ENCODE measurements around the gene RAB11FIP4.

The RAB11FIP4 gene

GRCh38 chr17:31540602-31541307 lies 149.3 kb downstream of the RAB11FIP4 start:
- DNase-seq (ENCODE audit: low read depth in 1 of 2, low spot score in 1 of 2) = no peak

DNA sequence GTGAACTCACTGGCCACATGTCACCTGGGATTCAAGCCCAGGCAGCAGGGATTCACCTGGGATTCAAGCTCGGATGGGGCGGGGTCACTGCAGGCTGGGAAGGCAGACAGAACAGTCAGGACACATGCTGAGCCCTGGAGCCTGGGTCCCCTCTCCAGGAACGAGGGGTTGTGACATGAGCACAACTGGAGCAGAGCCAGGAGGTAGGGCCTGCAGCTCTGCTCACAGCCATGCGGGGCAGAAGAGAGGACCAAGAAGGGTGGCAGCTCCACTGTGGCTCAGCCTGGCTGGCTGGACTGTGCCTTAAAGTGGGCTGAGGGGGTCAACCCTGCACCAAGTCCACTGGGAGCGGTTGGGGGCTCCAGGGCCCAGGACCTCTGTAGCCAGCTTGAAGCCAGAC lies 150.1 kb downstream of the RAB11FIP4 start:
- DNase-seq (ENCODE audit: low read depth in 1 of 2, low spot score in 1 of 2) = no peak

- no peak for DNase-seq (ENCODE audit: low read depth in 1 of 2, low spot score in 1 of 2)
These were observed 152.7 kb downstream of the RAB11FIP4 start for GRCh38 chr17:31544186-31544585.

DNA sequence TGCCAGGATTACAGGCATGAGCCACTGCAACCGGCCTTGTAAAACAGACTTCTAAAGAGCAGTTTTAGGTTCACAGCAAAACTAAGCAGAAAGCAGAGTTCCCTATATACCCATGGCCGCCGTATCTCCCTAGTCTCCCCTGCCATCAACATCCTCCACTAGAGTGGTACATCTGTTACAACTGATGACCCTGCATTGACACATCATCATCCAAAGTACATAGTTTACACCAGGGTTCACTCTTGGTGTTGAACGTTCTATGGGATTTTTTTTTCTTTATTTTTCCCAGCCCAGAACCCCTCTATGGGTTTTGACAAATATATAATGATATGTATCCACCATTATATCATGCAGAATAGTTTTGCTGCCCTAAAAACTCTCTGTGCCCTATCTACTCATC lies 155.2 kb downstream of the RAB11FIP4 start:
- DNase-seq (ENCODE audit: low read depth in 1 of 2, low spot score in 1 of 2) = no peak

DNA sequence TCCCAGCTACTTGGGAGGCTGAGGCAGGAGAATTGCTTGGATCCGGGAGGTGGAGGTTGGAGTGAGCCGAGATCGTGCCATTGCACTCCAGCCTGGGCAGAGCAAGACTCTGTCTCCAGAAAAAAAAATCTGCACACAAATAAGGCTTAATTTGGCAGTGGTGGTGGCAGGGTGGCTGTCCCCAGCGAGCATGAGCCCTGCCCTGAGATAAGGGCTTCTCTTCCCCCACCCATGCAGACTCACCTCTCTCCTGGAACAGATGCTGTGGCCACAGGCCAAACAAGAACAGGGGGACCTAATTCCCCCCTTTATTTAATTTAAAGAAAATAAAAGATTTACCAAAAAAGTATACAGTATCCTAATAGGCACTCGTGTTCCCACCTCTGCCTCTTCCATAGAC lies 157.2 kb downstream of the RAB11FIP4 start:
- no peak for DNase-seq (ENCODE audit: low read depth in 1 of 2, low spot score in 1 of 2)

DNA sequence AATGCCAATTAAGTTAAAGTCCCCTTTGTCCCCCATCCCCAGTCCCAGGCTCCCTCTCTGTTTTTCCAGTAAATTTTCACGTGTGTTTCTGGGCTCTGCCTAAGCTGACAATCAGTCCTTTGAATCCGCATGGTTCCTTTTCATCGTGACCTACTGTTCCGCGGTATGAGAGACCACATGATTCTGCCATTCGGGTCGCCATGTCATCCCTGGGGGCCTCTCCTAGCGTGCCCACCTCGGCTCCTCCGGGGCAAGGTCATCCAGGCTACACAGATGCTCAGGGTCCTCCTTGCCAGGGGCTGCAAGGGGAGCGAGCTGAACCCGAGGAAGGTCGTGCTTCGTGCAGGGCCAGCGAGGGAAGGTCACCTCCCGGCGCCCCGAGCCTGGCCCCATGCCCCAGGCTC lies 157.6 kb downstream of the RAB11FIP4 start:
- DNase-seq (ENCODE audit: low read depth in 1 of 2, low spot score in 1 of 2) = no peak

- DNase-seq (ENCODE audit: low read depth in 1 of 2, low spot score in 1 of 2) = peak; percentile 80 to 97
These were observed 158.3 kb downstream of the RAB11FIP4 start for GRCh38 chr17:31549525-31550388.

DNA sequence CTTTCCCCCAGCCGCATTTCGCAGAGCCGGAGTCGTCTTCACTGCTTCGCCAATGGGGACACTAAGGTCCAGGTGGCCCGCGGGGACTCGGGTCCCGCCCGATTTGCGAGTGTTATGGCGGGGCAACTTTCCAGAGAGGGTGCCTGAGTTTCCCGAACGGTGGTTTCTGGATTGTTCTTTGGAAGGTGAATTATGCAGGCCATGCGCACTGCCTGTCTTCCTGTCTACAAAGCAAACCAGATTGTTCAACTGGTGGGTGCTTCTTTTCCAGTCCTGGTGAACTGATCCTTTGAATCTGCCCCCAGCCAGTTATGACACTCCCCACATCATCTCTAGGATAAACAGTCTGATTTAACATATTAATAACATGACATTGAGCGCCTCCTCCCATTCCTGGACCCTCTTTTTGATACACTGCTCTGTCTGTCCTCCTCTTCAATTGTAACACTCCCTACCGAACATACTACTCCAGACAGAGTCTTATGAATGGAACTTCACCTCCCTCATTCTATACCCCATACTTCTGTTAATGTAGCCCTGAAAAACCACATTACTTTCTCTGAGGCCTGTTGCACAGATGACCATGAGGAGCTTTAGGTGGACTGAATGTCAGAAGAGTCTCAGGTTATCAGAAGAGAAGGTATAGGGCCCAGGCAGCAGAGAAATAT lies 159.0 kb downstream of the RAB11FIP4 start:
- DNase-seq (ENCODE audit: low read depth in 1 of 2, low spot score in 1 of 2) = no peak

DNA sequence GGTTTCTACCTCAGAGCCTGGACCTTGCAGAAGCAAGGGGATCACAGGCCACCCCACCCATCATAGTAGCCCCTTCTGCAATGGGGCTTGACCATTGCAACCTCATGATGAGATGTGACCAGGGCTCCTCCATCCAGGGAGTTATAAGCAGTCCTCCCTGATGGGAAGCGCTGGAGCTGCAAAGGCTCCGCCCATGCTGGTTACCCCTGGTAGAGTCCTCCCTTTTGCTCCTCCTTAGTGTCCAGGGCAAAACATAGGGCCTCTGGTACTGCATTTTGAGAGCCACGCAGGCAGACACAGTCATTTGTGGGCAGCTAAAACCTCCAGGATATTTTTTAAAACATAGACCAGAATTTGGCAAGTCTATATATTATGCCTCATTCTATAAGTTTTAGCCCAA lies 161.1 kb downstream of the RAB11FIP4 start:
- no peak for DNase-seq (ENCODE audit: low read depth in 1 of 2, low spot score in 1 of 2)

DNA sequence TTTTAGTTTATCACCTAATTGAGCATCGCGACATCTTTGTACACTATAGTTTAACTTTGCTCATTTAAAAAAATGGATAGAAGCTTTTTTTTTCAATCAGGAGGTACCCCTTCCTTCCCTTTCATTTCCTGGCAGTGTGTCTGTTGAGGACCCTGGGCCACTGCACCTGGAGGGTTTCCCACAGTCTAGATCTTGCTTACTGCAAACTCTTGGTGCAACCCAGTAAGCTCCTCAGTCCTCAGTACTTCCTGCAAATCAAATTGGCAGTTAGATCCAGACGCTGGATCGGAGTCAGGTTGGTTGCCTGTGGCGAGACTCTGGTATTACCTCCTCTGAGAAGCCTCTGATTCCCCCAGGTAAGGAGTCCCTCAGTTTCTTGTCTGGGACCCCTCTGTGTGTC lies 162.0 kb downstream of the RAB11FIP4 start:
- DNase-seq (ENCODE audit: low read depth in 1 of 2, low spot score in 1 of 2) = no peak

DNA sequence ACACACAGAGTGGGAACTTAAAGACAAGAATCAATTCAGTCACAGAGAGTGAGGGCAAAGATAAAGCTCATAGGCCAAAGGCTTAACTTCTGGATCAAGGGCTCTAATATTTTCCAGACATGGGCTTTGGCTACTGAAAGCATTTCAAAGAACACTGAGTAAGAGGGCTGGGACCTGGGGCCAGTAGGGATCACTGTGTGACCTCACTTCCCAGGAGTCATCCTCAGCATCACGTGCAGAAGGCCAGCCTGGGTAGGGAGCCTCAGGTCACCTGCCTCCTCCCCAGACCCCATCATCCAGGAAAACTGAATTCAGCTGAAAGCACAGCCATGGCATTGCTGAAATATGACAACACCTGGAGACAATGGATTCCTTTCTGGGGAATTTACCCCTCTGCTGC lies 163.5 kb downstream of the RAB11FIP4 start:
- DNase-seq (ENCODE audit: low read depth in 1 of 2, low spot score in 1 of 2) = no peak

GRCh38 chr17:31556969-31557645 lies 165.6 kb downstream of the RAB11FIP4 start:
- no peak for DNase-seq (ENCODE audit: low read depth in 1 of 2, low spot score in 1 of 2)

- DNase-seq (ENCODE audit: low read depth in 1 of 2, low spot score in 1 of 2) = peak; percentile 28 to 52
These were observed 167.5 kb downstream of the RAB11FIP4 start for GRCh38 chr17:31558748-31559583.

DNA sequence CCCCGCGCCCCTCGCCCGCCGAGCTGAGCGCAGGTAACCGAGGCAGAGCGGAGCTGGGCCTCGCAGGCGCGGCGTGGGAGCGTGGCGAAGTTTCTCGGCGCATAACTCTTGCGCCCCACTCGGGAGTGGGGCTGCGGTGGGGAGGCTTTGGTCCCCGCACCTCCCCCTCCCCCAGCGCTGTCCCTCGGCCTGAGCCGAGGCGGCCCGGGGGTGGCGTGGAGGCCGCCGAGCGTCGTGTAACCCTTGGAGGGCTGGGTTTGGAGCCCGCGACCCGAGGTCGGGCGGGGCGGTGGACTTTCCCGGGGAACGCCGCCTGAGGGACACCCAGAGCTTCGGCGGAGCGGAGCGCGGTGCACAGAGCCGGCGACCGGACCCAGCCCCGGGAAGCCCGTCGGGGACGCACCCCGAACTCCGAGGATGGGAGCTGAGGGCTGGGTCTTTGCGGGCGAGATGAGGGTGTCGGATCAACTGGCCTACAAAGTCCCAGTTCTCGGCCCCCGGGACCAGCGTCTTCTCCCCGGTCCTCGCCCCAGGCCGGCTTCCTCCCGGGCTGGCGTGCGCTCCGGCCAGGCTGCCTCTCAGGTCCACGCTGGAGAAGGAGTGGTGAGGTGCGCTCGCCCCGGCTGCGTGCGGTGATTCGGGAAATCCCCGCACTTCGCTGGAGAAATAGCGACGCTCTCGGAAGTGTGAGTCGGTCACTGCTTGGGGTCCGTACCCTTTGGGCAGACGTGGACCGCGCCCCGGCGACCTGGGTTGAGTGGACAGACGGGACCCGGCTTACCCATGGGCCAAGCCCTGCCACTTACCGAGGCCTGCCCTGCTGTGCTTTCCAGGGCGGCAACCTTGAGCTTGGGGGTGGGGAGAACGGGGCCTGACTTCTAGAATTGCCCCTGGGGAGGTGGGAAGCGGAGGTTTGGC lies 168.4 kb downstream of the RAB11FIP4 start:
- no peak for DNase-seq (ENCODE audit: low read depth in 1 of 2, low spot score in 1 of 2)

- no peak for DNase-seq (ENCODE audit: low read depth in 1 of 2, low spot score in 1 of 2)
These were observed 169.3 kb downstream of the RAB11FIP4 start for GRCh38 chr17:31560616-31561235.

- no peak for DNase-seq (ENCODE audit: low read depth in 1 of 2, low spot score in 1 of 2)
These were observed 170.2 kb downstream of the RAB11FIP4 start for GRCh38 chr17:31561469-31562375.

GRCh38 chr17:31562376-31562840 lies 170.9 kb downstream of the RAB11FIP4 start:
- no peak for DNase-seq (ENCODE audit: low read depth in 1 of 2, low spot score in 1 of 2)

GRCh38 chr17:31564291-31564690 lies 172.8 kb downstream of the RAB11FIP4 start:
- DNase-seq (ENCODE audit: low read depth in 1 of 2, low spot score in 1 of 2) = no peak
